Liver (tissue), 9 donors: ENCODE measurements around the gene SLC25A1. TPM values are rescaled to one million over a fixed set of nuclear protein-coding genes. Genes with fewer than 3 reads are reported as not detected.

ENCODE experiments used
- DNase-seq: peaks from one replicate; pipeline ENCODE4 v3.0.0-alpha.2; 2017; ENCODE audit warnings: low spot score
- H3K27ac ChIP-seq, 2 donors: one replicate each; pipeline ENCODE4 v1.7.0; 2013; ENCODE audit warnings: inconsistent platforms in 2 of 2, low read length in 2 of 2, control low read depth in 1 of 2, low read depth in 1 of 2, mild to moderate bottlenecking in 1 of 2
- H3K27me3 ChIP-seq, 4 donors: one replicate each; pipeline versions ENCODE4 v1.6.1 to v1.7.0; 2013; ENCODE audit warnings: low read length in 3 of 4, inconsistent platforms in 1 of 4, mild to moderate bottlenecking in 1 of 4, moderate library complexity in 1 of 4; ENCODE audit not compliant: control insufficient read depth in 4 of 4, insufficient read depth in 4 of 4
- H3K36me3 ChIP-seq, 4 donors: one replicate each; pipeline versions ENCODE4 v1.6.1 to v1.7.0; 2013; ENCODE audit warnings: low read length in 3 of 4, mild to moderate bottlenecking in 3 of 4, low read depth in 1 of 4, moderate library complexity in 1 of 4; ENCODE audit not compliant: control insufficient read depth in 4 of 4, insufficient read depth in 3 of 4
- H3K4me1 ChIP-seq, 4 donors: one replicate each; pipeline versions ENCODE4 v1.6.1 to v1.7.0; 2013; ENCODE audit warnings: low read length in 3 of 4, mild to moderate bottlenecking in 3 of 4, moderate library complexity in 1 of 4; ENCODE audit not compliant: control insufficient read depth in 4 of 4, insufficient read depth in 4 of 4
- H3K4me3 ChIP-seq, 3 donors: one replicate each; pipeline versions ENCODE4 v1.6.1 to v1.7.0; 2013; ENCODE audit warnings: low read length in 3 of 3, control low read depth in 1 of 3, low read depth in 1 of 3, mild to moderate bottlenecking in 1 of 3
- H3K9ac ChIP-seq, 2 donors: one replicate each; pipeline ENCODE4 v1.7.0; 2013; ENCODE audit warnings: low read length in 2 of 2, mild to moderate bottlenecking in 2 of 2, moderate library complexity in 2 of 2, control low read depth in 1 of 2, low read depth in 1 of 2
- H3K9me3 ChIP-seq, 4 donors: one replicate each; pipeline versions ENCODE4 v1.6.1 to v1.7.0; 2013; ENCODE audit warnings: low read length in 3 of 4; ENCODE audit not compliant: control insufficient read depth in 4 of 4
- CTCF ChIP-seq: fragments of 150-350 bp; IDR thresholded peaks from 2 replicates; pipeline ENCODE4 v1.5.1; 2017; ENCODE audit warnings: improper control_type of control experiment, low read depth, low read length; ENCODE audit not compliant: missing input control
- FOXA1 ChIP-seq: IDR thresholded peaks from 2 replicates; pipeline ENCODE4 v1.6.1; 2016; ENCODE audit warnings: antibody characterized with exemption
- GABPA ChIP-seq, 2 donors: IDR thresholded peaks in 1 of 2; conservative IDR thresholded peaks in 1 of 2; 2 replicates each; pipeline ENCODE4 v1.6.1; 2016; ENCODE audit warnings: antibody characterized with exemption in 2 of 2, mild to moderate bottlenecking in 1 of 2, moderate library complexity in 1 of 2
- HNF4G ChIP-seq: IDR thresholded peaks from 2 replicates; pipeline ENCODE4 v1.6.1; 2016; ENCODE audit warnings: antibody characterized with exemption
- JUND ChIP-seq, 2 donors: IDR thresholded peaks; 2 replicates each; pipeline ENCODE4 v1.6.1; 2016; ENCODE audit warnings: antibody characterized with exemption in 2 of 2
- MAX ChIP-seq: IDR thresholded peaks from 2 replicates; pipeline ENCODE4 v1.6.1; 2016; ENCODE audit warnings: antibody characterized with exemption
- RAD21 ChIP-seq, 2 donors: IDR thresholded peaks; 2 replicates each; pipeline ENCODE4 v1.6.1; 2016; ENCODE audit warnings: antibody characterized with exemption in 2 of 2, mild to moderate bottlenecking in 2 of 2
- RXRA ChIP-seq, 2 donors: IDR thresholded peaks; 2 replicates each; pipeline ENCODE4 v1.6.1; 2017 to 2018; ENCODE audit warnings: antibody characterized with exemption in 2 of 2, mild to moderate bottlenecking in 1 of 2
- SP1 ChIP-seq: IDR thresholded peaks from 2 replicates; pipeline ENCODE4 v1.6.1; 2018; ENCODE audit warnings: antibody characterized with exemption, mild to moderate bottlenecking
- TAF1 ChIP-seq: conservative IDR thresholded peaks from 2 replicates; pipeline ENCODE4 v1.6.1; 2016; ENCODE audit warnings: antibody characterized with exemption, mild to moderate bottlenecking
- YY1 ChIP-seq: IDR thresholded peaks from 2 replicates; pipeline ENCODE4 v1.6.1; 2016; ENCODE audit warnings: antibody characterized with exemption, mild to moderate bottlenecking
- ZBTB33 ChIP-seq: IDR thresholded peaks from 2 replicates; pipeline ENCODE4 v1.6.1; 2016; ENCODE audit warnings: antibody characterized with exemption
- WGBS: extraction: QIAGEN DNeasy Blood & Tissue Kit; methylation state at CpG from one replicate; pipeline ENCODE4 v1.1.7; 2013; 5-methylcytosine and 5-hydroxymethylcytosine counted together
- polyA plus RNA-seq, 2 donors: library from polyadenylated mRNA; stranded (reverse) in 1 of 2; unstranded in 1 of 2; fragments of 200-250 nt in 1 of 2; fragments of >200 nt in 1 of 2; fragmentation: Nextera tagmentation in 1 of 2; extraction: Ambion mirVana in 1 of 2; gene quantifications; one replicate each; pipeline versions ENCODE4 v1.2.1 to v1.2.3, GENCODE V29; 2013 to 2015
- total RNA-seq, 2 donors: library from RNA; depleted of rRNA; stranded (reverse); fragments of >200 nt; gene quantifications; one replicate each; pipeline ENCODE4 v1.2.3, GENCODE V29; 2014
- donor health status: healthy.
- donor health status: healthy.
- donor health status: healthy.
- donor health status: healthy.
- donor health status: healthy.

SLC25A1 gene
- total and polyA plus RNA-seq, 4 donors = 59.5 to 78.3 (median 73.9) TPM

DNA sequence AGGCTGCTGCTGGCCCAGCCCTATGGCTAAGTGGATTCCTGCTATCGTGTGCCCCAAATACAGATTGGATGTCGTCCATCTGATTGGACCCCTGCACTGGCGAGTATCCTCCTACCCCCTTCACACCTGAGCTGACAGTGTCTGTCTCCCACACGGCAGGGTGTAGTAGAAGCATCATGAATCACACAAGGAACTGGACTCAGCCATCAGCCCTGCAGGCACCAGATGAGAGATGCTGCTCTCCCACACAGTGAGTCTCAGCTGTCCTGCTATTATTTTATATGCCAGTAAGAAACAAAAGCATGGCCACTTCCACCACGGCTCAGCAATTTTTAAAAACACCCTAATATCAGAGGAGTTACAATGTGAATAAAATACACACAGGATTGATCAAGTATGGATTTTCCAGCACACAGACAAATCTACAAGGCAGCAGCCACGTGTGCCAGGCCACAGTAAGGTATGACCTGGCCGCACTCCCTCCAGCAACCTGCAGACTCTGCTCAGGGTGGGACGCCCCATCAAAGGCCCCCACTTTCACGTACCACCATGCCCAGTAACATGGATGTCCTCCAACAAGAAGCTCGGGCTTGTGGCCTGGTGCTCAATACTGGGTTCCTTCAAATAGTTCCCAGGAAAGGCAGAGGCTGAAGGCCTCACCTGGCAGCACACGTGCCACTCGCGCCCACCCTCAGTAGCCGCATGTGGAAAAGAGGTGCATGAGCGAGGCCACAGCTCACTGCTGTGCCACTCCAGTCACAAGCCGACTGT lies 16.4 kb upstream of the SLC25A1 start:
- Histone ChIP-seq H3K9ac (no peak overlapping the region), H3K4me1 (no peaks in the 10 kb centered on the region), H3K9me3 (no peaks in the 10 kb centered on the region), H3K36me3 (peaks cover 3 to 10% (median 5%) of the 10 kb centered on the region in 4 donors), H3K27ac (no peak overlapping the region), H3K27me3 (no peaks in the 10 kb centered on the region), H3K4me3 (no peak overlapping the region)
- DNase-seq = no peak
- TF ChIP-seq FOXA1 = no peak
- TF ChIP-seq YY1 = no peak
- TF ChIP-seq TAF1 = no peak
- WGBS = 97% methylated on average over 16 of the region's 16 CpGs

DNA sequence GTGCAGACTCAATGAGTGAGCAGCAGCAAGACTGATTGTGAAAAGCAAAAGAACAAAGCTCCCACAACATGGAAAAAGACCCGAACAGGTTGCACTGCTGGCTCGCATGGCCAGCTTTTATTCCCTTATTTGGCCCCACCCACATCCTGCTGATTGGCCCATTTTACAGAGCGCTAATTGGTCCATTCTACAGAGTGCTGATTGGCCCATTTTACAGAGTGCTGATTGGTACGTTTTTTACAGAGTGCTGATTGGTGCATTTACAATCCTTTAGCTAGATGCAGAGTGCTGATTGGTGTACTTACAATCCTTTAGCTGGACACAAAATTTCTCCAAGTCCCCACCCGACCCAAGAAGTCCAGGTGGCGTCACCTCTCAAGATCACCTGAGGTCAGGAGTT lies 15.3 kb upstream of the SLC25A1 start:
- peaks cover 2 to 10% (median 4%) of the 10 kb centered on the region in 4 donors for H3K36me3 ChIP-seq
- WGBS = 98% methylated on average over 6 of the region's 6 CpGs
- TF ChIP-seq GABPA (IDR thresholded peaks at IDR 0.05 in 1 of 2, conservative IDR thresholded peaks at IDR 0.05 in 1 of 2) (no peak), ZBTB33 (no peak), TAF1 (no peak), CTCF (no peak), RAD21 (IDR thresholded peaks at IDR 0.05) (no peak)

GRCh38 chr22:19187716-19188563 lies 9.4 kb upstream of the SLC25A1 start:
- Histone ChIP-seq H3K27ac (no peak overlapping the region), H3K9me3 (no peaks in the 10 kb centered on the region), H3K4me1 (no peaks in the 10 kb centered on the region), H3K9ac (no peak overlapping the region), H3K4me3 (no peak overlapping the region), H3K36me3 (peaks cover 0 to 4% (median 1%) of the 10 kb centered on the region in 4 donors), H3K27me3 (no peaks in the 10 kb centered on the region)
- no peak for DNase-seq
- TF ChIP-seq SP1 = no peak
- TF ChIP-seq MAX = no peak
- no peak for TF ChIP-seq ZBTB33
- TF ChIP-seq RXRA (IDR thresholded peaks at IDR 0.05) = no peak
- no peak for TF ChIP-seq GABPA (IDR thresholded peaks at IDR 0.05 in 1 of 2, conservative IDR thresholded peaks at IDR 0.05 in 1 of 2)
- TF ChIP-seq JUND (IDR thresholded peaks at IDR 0.05) = no peak
- no peak for TF ChIP-seq HNF4G
- no peak for TF ChIP-seq TAF1
- 95% methylated on average over 6 of the region's 6 CpGs for WGBS

More for the DNA sequence above, 15.3 kb upstream of the SLC25A1 start:
- no peak for DNase-seq
- Histone ChIP-seq H3K4me3 (no peak overlapping the region), H3K4me1 (no peaks in the 10 kb centered on the region), H3K9ac (no peak overlapping the region), H3K27ac (no peak overlapping the region), H3K27me3 (no peaks in the 10 kb centered on the region), H3K9me3 (no peaks in the 10 kb centered on the region)
